Measurements from ENCODE around the gene CAD. TPM values are rescaled to one million over a fixed set of nuclear protein-coding genes. Genes with fewer than 3 reads are reported as not detected.
A peak's percentile ranks its signal among the peaks of the same experiment; 100 is the strongest.

The CAD gene
- total RNA-seq (10 to 100 TPM; 18.7 to 23.2 TPM), polyA plus RNA-seq (1 to 10 TPM; 6.3 to 8.4 TPM)

- peak within 1 kb of the TSS in 1 of 2 donors; percentile 51 for H3K9ac ChIP-seq (ENCODE audit: low read depth in 1 of 2, low read length in 2 of 2)
- WGBS, result 10% methylated on average over 72 of the region's 72 CpGs
- peak within 1 kb of the TSS; percentile 44 to 71 for H3K27ac ChIP-seq (ENCODE audit: low read depth in 1 of 2, low read length in 2 of 2)
- peak; percentile 86 for DNase-seq (ENCODE audit: low spot score)
- no peaks in the 10 kb centered on the region for H3K9me3 ChIP-seq (ENCODE audit: control insufficient read depth in 4 of 4, low read length in 3 of 4)
- H3K36me3 ChIP-seq (ENCODE audit: control insufficient read depth in 4 of 4, insufficient read depth in 3 of 4, low read depth in 1 of 4, low read length in 3 of 4), result peaks cover 2 to 21% (median 14%) of the 10 kb centered on the region in 4 donors
- peaks cover 0 to 25% (median 11%) of the 10 kb centered on the region in 4 donors for H3K4me1 ChIP-seq (ENCODE audit: control insufficient read depth in 4 of 4, insufficient read depth in 4 of 4, low read length in 3 of 4)
- no peaks in the 10 kb centered on the region for H3K27me3 ChIP-seq (ENCODE audit: control insufficient read depth in 4 of 4, insufficient read depth in 4 of 4, low read length in 3 of 4)
- TF ChIP-seq TAF1 (conservative IDR thresholded peaks at IDR 0.05) (no peak), REST (IDR thresholded peaks at IDR 0.05) (no peak), GABPA (IDR thresholded peaks at IDR 0.05 in 1 of 2, conservative IDR thresholded peaks at IDR 0.05 in 1 of 2) (no peak), FOXA2 (IDR thresholded peaks at IDR 0.05) (no peak), CTCF (IDR thresholded peaks at IDR 0.05; ENCODE audit: low read depth, low read length, missing input control) (peak; percentile 24), RXRA (IDR thresholded peaks at IDR 0.05) (no peak), MAX (IDR thresholded peaks at IDR 0.05) (peak; percentile 57), RAD21 (IDR thresholded peaks at IDR 0.05) (peak; percentile 30 to 61)
- peak within 1 kb of the TSS; percentile 59 to 74 (median 60) for H3K4me3 ChIP-seq (ENCODE audit: low read depth in 1 of 3, low read length in 3 of 3)
Observed at GRCh38 chr2:27217173-27218121, at the start of gene CAD. Gene CAD (plus strand): TSS chr2:27217369. CDS start chr2:27217552, 183 bp downstream.

GRCh38 chr2:27170581-27171337 lies 46.4 kb upstream of the CAD start:
- H3K4me3 ChIP-seq (ENCODE audit: low read depth in 1 of 3, low read length in 3 of 3), result no peak overlapping the region
- no peak overlapping the region for H3K9ac ChIP-seq (ENCODE audit: low read depth in 1 of 2, low read length in 2 of 2)
- peaks cover 0 to 13% (median 6%) of the 10 kb centered on the region in 4 donors for H3K4me1 ChIP-seq (ENCODE audit: control insufficient read depth in 4 of 4, insufficient read depth in 4 of 4, low read length in 3 of 4)
- no peaks in the 10 kb centered on the region for H3K36me3 ChIP-seq (ENCODE audit: control insufficient read depth in 4 of 4, insufficient read depth in 3 of 4, low read depth in 1 of 4, low read length in 3 of 4)
- H3K27me3 ChIP-seq (ENCODE audit: control insufficient read depth in 4 of 4, insufficient read depth in 4 of 4, low read length in 3 of 4), result no peaks in the 10 kb centered on the region
- H3K27ac ChIP-seq (ENCODE audit: low read depth in 1 of 2, low read length in 2 of 2), result peak overlapping the region; percentile 49 to 51
- no peak for TF ChIP-seq ZBTB33 (IDR thresholded peaks at IDR 0.05)
- no peak for TF ChIP-seq NR2F2 (IDR thresholded peaks at IDR 0.05)
- TF ChIP-seq EGR1 (IDR thresholded peaks at IDR 0.05; ENCODE audit: low read depth in 2 of 2), result no peak
- TF ChIP-seq REST (IDR thresholded peaks at IDR 0.05), result no peak
- TF ChIP-seq TAF1 (conservative IDR thresholded peaks at IDR 0.05), result no peak
- no peak for TF ChIP-seq RXRA (IDR thresholded peaks at IDR 0.05)
- TF ChIP-seq FOXA2 (IDR thresholded peaks at IDR 0.05), result no peak
- no peak for TF ChIP-seq FOXA1 (IDR thresholded peaks at IDR 0.05)
- TF ChIP-seq CTCF (IDR thresholded peaks at IDR 0.05; ENCODE audit: low read depth, low read length, missing input control), result no peak
- TF ChIP-seq JUND (IDR thresholded peaks at IDR 0.05), result no peak
- WGBS, result 81% methylated on average over 6 of the region's 6 CpGs
- DNase-seq (ENCODE audit: low spot score), result no peak
- H3K9me3 ChIP-seq (ENCODE audit: control insufficient read depth in 4 of 4, low read length in 3 of 4), result no peaks in the 10 kb centered on the region

Data from liver (tissue), 9 donors.